Mucosa of descending colon (tissue), 3 donors: ENCODE measurements around the gene SLC31A2. TPM values are rescaled to one million over a fixed set of nuclear protein-coding genes. Genes with fewer than 3 reads are reported as not detected.
"Not testable (repeated sequence)": the region's sequence is repeated elsewhere in the genome, so short reads cannot be mapped to it uniquely, and the experiment has no call there.

Experiments
- ATAC-seq: fragments of 200-7000 bp; cut with Tn5 transposase; one replicate; pipeline ENCODE4 v1.9.1; 2020; ENCODE audit warnings: mild to moderate bottlenecking, moderate library complexity
- DNase-seq, 3 donors: peaks; one replicate each; pipeline ENCODE4 v3.0.0-alpha.2; 2020
- H3K36me3 ChIP-seq: fragments of 200-600 bp; one replicate; pipeline ENCODE4 v1.8.0; 2021; ENCODE audit warnings: low read depth, mild to moderate bottlenecking
- H3K4me1 ChIP-seq: fragments of 200-600 bp; one replicate; pipeline ENCODE4 v1.8.0; 2021; ENCODE audit warnings: low read depth, mild to moderate bottlenecking
- H3K4me3 ChIP-seq: fragments of 200-600 bp; one replicate; pipeline ENCODE4 v1.8.0; 2021; ENCODE audit warnings: mild to moderate bottlenecking
- H3K9me3 ChIP-seq: fragments of 200-600 bp; one replicate; pipeline ENCODE4 v1.8.0; 2021; ENCODE audit warnings: mild to moderate bottlenecking
- intact Hi-C, 2 donors: fragments of 100-400 bp; cut with DNase I in 1 of 2; cut with micrococcal nuclease in 1 of 2; formaldehyde crosslinking; loops; one replicate each; pipeline versions ENCODE4 v1.11.0 to v1.11.1; 2022; cut with DNase I, micrococcal nuclease
- total RNA-seq, 3 donors: library from RNA; stranded (reverse); fragmentation: NEBNext Ultra II Directional in 2 of 3; extraction: Animal tissue kit (Norgen Biotek cat#: 25700) in 2 of 3; gene quantifications; one replicate each; pipeline versions ENCODE4 v1.2.1 to v1.2.4, GENCODE V29; 2021 to 2023
- TF ChIP-seq, protein P1 (sequence below): fragments of 200-600 bp; IDR thresholded peaks from one replicate; pipeline ENCODE4 v1.8.0; 2022; ENCODE audit warnings: antibody characterized with exemption, mild to moderate bottlenecking
- donor health status: DM: no; HTN: no; CAD: no; lungs with moderate emphysema.
- donor health status: DM: no; HTN: no; CAD: no.
- donor health status: DM: no; HTN: yes; CAD: no.

SLC31A2 gene
- total RNA-seq, 3 donors from 2014 or later = 17.1 to 23.7 (median 17.8) TPM

DNA sequence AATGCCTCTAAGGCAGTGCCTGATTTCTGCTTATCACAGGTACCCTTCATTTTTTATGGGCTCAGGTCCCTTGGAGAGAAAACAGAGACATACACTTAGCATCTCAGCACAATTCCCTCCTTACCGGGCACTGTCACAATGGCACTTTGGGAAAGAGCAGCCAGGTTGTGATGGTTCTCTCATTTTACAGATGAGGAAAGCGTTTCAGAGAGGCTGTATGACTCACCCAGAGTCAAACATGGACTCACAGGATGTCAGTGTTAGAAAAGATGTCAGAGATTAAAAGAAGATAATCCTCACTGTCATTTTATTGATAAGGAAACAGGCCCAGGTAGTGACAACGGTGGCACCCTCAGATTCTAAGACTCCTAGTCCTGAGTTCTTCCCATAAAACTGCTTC lies 12.0 kb upstream of the SLC31A2 start:
- no peaks in the 10 kb centered on the region for H3K4me1 ChIP-seq
- no peaks in the 10 kb centered on the region for H3K36me3 ChIP-seq
- no peak overlapping the region for H3K4me3 ChIP-seq
- H3K9me3 ChIP-seq = no peaks in the 10 kb centered on the region
- TF ChIP-seq, protein P1, sequence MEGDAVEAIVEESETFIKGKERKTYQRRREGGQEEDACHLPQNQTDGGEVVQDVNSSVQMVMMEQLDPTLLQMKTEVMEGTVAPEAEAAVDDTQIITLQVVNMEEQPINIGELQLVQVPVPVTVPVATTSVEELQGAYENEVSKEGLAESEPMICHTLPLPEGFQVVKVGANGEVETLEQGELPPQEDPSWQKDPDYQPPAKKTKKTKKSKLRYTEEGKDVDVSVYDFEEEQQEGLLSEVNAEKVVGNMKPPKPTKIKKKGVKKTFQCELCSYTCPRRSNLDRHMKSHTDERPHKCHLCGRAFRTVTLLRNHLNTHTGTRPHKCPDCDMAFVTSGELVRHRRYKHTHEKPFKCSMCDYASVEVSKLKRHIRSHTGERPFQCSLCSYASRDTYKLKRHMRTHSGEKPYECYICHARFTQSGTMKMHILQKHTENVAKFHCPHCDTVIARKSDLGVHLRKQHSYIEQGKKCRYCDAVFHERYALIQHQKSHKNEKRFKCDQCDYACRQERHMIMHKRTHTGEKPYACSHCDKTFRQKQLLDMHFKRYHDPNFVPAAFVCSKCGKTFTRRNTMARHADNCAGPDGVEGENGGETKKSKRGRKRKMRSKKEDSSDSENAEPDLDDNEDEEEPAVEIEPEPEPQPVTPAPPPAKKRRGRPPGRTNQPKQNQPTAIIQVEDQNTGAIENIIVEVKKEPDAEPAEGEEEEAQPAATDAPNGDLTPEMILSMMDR = no peak
- DNase-seq = no peak
- ATAC-seq = no peak
- intact Hi-C loops = no loop called here

DNA sequence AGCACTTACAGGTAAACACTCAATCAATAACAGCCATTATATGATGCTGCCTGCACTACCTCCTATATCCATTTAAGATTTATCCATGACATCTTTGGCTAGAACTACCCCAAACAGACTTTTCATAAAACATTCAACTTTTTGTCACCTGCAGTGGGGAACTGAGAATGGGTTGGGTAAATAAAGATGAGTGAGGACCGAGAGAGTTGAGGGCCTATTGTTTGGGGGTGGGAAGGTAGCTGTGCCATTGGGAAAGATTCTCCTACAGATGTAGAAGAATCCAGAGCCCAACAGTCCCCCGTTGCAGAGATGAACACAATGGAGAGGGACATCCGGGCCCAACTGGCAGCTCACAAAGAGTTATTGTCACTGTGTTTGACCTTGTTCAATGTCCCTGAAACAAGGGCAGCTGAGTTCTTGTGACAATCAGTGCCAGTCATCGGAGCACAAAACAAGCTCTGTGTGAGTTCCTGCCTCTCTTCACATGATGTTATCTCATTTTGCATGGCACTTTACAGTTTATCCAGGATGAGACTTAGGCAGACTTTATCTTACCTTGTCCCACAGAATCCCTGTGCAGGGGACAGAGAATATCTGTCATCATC lies 11.5 kb upstream of the SLC31A2 start:
- H3K36me3 ChIP-seq = no peaks in the 10 kb centered on the region
- ATAC-seq (no peak), DNase-seq (no peak)
- H3K9me3 ChIP-seq = no peaks in the 10 kb centered on the region
- TF ChIP-seq, protein P1 = no peak
- intact Hi-C loops = no loop called here
- H3K4me3 ChIP-seq = no peak overlapping the region
- H3K4me1 ChIP-seq = no peaks in the 10 kb centered on the region

DNA sequence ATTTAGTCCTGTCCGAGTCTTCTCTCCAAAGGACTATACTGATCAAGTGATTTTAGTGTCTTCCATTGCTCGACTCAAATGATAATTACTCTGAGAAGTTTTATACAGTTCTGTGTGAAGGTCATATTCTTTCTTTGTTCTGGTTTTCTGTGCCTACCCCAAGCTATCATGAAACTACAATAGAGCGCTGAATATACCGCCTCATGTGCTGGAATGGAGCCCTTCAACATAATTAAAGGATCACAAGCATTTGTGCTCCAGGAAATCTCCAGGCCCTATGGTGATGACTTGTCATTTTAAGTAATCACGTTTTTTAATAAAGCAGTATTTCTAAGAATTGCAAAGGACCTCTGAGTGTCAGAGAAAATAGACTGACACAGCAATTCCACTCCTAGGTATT lies 10.9 kb upstream of the SLC31A2 start:
- DNase-seq (no peak), ATAC-seq (no peak)
- Histone ChIP-seq H3K4me3 (no peak overlapping the region), H3K4me1 (no peaks in the 10 kb centered on the region), H3K9me3 (no peaks in the 10 kb centered on the region), H3K36me3 (no peaks in the 10 kb centered on the region)
- TF ChIP-seq, protein P1 = no peak
- intact Hi-C loops = no loop called here

DNA sequence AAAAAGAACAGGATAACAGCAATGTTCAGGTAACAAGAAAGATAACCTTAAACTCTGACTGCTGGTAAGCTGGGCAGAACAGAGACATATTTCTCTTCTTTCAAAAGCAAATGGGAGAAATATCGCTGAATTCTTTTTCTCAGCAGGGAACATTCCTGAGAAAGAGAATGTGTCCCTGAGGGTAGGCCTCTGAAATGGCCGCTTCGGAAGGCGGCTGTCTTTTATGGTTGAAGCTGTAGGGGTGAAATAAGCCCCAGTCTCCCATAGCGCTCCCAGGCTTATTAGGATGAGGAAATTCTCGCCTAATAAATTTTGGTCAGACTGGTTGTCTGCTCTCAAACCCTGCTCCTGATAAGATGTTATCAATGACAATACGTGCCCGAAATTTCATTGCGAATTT lies 9.9 kb upstream of the SLC31A2 start:
- H3K9me3 ChIP-seq, ATAC-seq, H3K4me1 ChIP-seq, H3K4me3 ChIP-seq, intact Hi-C loops, DNase-seq, H3K36me3 ChIP-seq: not testable (repeated sequence)

DNA sequence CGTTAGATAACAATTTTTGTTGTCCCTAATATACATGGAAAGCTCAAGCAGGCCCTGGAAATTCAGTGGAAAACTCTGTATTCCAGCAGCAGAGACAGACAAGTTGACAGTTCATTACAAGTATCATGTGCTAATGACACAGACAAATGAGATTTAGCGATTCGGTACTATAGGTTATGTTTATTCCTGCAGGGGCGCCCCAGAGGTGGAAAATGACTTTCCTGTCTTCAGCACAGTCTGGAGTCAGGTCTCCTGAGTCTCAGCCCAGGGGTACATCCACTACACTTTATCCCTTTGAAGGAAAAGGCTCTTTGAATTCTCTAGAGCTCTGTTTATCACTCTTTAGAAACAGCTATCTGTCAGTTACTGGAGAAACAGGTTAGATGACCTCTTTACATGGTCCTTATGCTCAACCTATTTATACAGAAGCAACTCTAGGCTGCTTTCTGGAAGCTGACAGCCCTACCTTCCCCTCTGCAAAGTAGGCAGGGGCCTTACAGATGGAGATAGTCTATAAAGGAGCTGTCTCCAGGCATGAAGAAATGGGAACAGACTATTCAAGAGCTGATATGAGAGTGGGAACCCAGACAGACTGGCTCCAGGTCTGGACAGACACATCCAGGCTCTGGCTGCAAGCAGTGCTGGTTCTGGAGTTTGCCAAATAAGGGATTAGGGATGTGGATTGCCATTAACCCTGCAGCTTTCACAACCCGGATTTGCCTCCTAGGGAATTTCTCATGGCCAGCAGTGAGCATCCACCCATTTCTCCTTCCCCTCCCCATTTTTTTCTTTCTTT lies 7.2 kb upstream of the SLC31A2 start:
- TF ChIP-seq, protein P1 = no peak
- no peaks in the 10 kb centered on the region for H3K9me3 ChIP-seq
- H3K4me3 ChIP-seq = no peak overlapping the region
- intact Hi-C loops = no loop called here
- ATAC-seq (no peak), DNase-seq (no peak)
- no peaks in the 10 kb centered on the region for H3K36me3 ChIP-seq
- no peaks in the 10 kb centered on the region for H3K4me1 ChIP-seq

DNA sequence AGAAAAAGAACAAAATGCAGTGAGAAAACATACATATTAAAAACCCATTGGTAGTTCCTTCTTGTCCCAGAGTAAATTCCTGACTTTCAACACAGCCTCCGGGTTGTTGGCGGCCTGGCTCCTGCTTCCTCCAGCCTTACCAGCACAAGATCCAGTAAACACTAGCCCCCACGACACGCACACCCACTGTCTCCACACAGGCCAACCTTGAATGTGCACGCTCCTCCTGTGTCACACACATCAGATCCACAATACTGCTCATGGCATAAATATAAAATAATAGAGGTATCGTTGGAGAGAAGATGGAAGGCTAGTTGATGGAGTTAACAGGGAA lies 2.5 kb upstream of the SLC31A2 start:
- TF ChIP-seq, protein P1 = no peak
- no peak for DNase-seq
- ATAC-seq = no peak
- Histone ChIP-seq H3K36me3 (no peaks in the 10 kb centered on the region), H3K4me3 (no peak overlapping the region), H3K4me1 (peaks cover 11% of the 10 kb centered on the region), H3K9me3 (no peaks in the 10 kb centered on the region)
- intact Hi-C loops = no loop called here
